Lower leg skin (tissue), 3 donors: ENCODE measurements around the gene KRT6A.

Experiments
- CTCF ChIP-seq, 3 donors: fragments of 450-650 bp; IDR thresholded peaks; one replicate each; pipeline ENCODE4 v1.5.1; 2016; ENCODE audit warnings: antibody characterized with exemption in 3 of 3, mild to moderate bottlenecking in 3 of 3, moderate library complexity in 2 of 3
- POLR2A ChIP-seq, 2 donors: fragments of 450-650 bp; IDR thresholded peaks; one replicate each; pipeline ENCODE4 v1.6.1; 2016 to 2017; ENCODE audit warnings: antibody characterized with exemption in 2 of 2, mild to moderate bottlenecking in 1 of 2, moderate library complexity in 1 of 2

GRCh38 chr12:52493172-52493571 is at the start of gene KRT6A:
- TF ChIP-seq CTCF (IDR thresholded peaks at IDR 0.05), result no peak
- no peak for TF ChIP-seq POLR2A (IDR thresholded peaks at IDR 0.05)
